ENCODE results near the gene TSHZ2. TPM values are rescaled to one million over a fixed set of nuclear protein-coding genes. Genes with fewer than 3 reads are reported as not detected.
"Not testable (repeated sequence)": the region's sequence is repeated elsewhere in the genome, so short reads cannot be mapped to it uniquely, and the experiment has no call there.

TSHZ2 gene
- polyA plus RNA-seq, 5 donors, result 9.5 to 15.8 (median 15.1) TPM

DNA sequence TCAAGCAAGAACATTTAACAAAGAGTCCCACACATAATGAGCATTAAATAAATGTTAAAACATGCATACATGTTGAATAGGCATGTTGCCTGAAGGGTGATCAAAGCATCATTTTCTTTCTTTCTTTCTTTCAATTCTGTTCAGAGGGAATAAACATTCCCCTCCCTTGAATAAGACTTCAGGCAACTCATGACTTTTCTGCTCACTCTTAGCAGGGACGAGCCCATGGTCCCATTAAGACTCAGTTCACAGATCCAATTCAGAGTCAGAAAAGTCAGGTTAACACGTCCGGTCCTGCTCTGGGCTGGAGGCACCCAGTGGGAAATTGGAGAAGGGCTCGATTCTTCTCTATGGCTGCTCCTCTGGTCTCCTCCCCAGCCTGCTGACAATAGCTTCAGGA, 439.7 kb downstream of the TSHZ2 start:
- no peak for DNase-seq

DNA sequence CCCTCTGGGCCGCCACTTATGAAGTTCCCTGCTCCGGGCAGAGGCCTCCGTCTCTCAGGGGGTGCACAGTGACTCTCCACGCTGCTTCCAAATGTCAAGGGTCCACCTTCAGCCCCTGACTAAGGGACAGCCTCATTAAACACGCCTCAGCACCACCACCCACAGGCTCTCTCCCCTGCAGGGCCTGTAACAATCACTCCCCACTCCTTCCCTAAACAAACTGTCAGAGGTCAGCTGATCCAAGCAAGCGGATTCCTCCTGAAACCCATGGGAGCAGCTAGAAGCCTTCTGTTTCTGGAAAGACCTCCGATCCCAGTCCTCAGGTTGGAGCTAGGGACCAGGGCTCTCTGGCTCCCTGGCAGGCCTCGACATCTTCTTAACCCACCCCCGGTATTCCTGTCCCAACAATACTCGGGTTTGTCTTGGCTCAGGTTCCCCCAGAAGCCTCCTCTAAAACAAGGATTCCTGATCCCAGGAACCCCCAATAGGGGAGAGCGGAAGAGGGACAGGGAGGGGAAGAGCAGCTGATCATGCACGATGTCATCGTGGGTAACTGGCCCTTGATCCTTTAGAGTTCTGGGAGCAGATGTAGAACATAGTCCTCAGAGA, 440.5 kb downstream of the TSHZ2 start:
- DNase-seq, result no peak

DNA sequence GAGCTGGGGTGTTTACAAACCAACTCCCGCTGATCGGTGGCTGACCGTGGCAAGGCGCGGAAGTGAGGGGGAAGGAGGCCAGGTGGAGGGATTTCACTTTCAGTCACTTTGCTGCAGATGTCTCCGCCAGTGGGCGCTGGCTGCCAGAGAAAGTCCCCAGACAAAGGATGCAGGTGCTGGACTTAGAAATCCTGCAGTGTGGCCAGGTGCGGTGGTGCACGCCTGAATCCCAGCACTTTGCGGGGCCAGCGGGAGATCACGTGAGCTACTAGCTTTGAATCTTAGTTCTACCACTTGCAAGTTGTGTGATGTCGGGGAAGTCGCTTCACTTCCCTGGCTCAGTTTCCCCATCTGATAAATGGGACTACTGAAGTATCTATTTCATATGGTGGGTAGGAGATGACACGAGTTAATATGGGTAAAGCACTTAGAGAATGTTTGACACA, 441.1 kb downstream of the TSHZ2 start:
- DNase-seq, result no peak

DNA sequence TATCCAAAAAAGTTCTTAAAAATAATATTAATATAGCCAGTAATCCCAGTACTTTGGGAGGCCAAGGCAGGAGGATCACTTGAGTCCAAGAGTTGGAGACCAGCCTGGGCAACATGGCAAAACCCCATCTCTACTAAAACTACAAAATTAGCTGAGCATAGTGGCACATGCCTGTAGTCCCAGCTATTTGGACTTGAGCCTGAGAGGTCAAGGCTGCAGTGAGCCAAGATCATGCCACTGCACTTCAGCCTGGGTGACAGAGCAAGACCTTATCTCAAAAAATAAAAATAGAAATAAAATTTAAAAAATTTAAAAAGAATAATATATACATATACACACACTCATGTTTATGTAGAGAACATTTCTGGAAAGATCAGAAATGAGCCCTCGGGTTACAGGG, 441.7 kb downstream of the TSHZ2 start:
- DNase-seq, result not testable (repeated sequence)

DNA sequence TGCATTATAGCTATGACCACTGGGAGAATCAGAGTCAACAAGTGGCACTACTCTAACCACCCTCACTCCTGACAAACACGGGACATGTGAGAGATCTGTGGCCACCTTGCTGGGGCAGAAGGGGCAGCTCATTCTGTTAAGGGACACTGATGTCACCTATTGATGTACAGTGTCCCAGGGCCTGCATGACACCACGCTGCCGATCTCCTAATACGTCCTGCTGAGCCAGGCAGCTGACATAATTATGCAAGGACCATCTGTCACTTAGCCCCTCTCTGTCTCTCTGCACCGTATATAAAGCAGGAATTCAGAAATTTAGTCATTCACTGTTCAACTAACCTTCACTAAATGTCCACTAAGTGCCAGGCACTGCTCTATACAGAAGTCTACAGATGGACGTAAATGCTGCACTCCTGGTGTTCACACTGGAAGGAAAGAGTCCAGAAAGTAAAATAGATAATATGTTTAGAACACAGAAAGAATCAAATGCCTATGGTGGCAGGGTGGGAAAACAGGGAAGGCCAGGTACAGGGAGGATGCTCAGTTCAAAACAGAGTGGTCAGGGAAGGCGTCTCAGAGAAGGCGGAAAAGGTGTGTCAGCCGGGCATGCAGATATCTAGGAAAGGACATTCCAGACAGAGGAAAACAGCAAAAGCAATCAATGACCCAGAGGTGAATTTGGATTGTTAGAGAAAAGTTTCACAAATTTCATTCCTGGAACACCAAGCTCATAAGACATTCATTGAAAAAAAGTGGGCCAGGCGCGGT, 447.7 kb downstream of the TSHZ2 start:
- DNase-seq, result no peak

DNA sequence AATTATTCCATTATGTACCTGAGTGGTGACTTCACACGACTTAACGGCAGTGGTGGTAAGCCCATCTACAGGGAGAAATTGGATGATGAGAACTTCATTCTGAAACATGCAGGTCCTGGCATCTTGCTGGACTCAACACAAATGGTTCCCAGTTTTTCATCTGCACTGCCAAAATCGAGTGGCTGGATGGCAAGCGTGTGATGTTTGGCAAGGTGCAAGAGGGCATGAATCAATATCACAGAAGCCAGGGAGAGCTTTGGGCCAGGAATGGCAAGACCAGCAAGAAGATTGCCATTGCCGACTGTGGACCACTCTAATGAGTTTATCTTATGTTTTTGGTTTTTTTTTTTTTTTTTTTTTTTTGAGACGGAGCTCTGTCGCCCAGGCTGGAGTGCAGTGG, 449.2 kb downstream of the TSHZ2 start:
- DNase-seq, result no peak

DNA sequence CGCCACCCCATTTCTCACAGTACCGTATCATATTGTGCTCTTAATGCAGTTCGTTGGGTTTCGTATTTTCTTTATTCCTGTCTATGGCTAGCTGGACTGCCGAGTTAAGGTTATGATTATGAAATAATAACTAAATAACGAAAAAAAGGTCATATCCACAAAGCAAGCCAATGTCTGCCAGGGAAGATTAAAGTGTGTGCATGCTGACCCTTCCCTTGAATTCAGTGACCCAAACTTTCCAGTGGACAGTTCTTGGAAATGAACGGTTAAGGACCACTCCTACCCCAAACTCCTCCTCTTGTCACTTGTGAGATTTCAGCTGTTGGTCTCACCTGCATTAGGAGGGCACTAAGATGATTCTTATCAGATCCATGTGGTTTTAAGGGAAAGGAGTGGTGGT, 449.9 kb downstream of the TSHZ2 start:
- no peak for DNase-seq

DNA sequence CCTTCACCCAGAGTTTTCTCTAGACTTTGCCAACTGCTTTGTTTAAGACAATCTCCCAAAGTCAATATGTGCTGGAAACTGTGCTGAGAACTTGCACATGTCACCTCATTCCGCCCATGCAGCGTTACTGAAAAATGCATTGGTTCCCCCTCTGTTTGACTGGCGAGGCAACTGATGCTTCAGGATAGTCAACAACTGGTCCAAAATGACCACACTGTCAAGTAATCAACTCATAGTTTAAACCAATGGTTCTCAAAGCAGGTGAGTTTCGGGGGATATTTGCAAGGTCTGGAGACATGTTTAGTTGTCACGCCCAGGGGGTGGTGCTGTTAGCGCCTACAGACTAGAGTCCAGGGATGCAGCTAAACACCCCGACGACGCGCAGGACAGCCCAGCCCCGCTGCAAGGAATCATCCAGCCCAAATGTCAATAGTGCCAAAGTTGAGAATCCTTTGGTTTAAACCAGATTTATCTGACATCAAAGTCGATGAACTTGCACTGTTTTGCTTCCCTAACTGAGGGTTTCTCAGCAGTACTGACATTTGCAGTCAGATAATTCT, 451.5 kb downstream of the TSHZ2 start:
- no peak for DNase-seq

DNA sequence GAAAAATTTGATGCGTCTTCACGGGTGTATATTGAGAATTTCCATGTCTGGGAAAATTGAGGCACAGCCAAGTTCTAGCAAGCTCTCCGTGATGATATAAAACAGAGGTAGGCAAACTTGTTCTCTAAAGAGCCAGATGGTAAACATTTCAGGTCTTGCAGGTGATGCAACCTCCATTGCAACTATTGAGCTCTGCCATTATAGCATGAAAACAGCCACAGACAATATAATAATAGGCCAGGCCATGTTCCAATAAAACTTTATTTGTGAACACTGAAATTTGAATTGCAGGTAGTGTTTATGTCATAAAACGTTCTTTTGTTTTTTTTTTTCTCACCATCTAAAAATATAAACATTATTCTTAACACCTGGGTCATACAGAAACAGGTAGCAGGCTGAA, 453.3 kb downstream of the TSHZ2 start:
- DNase-seq, result no peak

DNA sequence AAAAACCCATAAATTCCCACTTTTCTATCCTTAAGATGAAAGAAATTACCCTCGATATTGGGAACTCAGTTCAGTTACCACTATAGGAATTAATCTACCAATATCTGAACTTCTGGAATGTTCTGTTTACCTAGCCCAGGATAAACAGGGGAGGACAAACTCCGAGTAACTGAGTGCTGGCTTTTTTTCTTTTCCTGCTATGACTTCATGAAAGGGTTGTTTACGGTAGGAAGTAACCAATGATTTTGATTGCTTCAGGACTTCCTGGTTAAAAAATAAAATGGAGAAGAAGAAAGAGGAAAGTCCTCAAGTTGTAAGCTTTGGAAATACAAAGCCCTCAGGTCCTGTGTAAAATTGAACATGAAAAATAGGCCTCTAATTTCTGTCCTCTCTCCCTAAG, 453.8 kb downstream of the TSHZ2 start:
- no peak for DNase-seq

DNA sequence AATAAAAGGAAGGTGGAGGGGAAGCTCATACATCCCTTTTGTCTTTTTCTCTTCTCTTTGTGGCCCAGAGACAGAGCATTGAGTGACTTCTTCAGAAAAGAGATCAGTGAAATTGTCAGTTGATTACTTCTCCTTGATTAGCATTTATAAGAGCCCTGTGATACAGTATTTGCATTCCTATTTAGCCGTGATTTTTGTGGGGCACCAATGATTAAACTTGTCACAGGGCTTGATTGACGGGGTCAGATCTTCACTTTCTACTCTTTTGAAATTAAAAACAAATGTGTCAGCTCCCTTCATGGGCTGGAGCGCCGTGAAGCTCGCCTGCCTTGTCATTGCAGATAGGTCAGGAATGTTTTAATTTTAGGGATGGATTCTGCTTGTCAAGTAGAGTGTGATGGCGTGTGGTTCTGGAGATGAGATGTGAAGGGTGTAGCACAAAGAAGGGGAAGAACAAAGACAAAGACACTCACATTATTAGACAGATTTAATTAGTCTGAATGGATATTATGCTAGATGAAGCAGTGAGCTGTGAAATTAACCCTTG, 454.7 kb downstream of the TSHZ2 start:
- no peak for DNase-seq

DNA sequence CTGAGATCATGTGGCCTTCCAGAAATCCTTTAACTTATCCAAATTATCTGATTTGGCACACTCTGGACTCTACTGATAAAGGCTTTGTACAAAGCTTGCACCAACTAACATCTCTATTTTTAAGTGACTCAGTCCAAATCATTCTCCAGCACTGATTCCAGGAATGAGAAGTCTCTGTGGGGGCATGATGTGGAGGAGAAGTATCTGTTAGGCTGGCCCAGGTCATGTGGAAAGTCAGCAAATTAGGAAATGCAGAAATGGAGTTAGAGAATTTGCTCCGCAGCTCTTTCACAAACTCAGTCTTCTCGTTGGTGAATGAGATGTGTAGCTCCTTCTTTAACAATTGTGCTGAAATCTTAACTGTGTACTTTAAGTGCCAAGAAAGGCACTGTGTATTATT, 455.8 kb downstream of the TSHZ2 start:
- no peak for DNase-seq

DNA sequence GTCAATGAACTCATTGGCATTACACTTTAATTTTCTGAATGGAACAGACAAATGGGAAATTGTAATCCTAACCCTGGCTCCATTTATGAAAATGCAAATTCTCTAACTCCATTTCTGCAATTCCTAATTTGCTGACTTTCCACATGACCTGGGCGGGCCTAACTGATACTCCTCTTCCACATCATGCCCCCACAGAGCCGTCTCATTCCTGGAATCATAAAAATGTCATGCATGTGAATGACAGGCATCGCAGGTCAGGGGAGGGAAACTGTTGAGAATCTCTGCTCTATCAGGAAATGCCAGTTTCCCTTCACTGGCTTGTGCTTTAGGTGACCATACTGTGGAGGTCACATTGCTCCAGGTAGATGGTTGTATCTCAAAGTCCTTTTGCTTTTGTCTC, 456.4 kb downstream of the TSHZ2 start:
- DNase-seq, result no peak

DNA sequence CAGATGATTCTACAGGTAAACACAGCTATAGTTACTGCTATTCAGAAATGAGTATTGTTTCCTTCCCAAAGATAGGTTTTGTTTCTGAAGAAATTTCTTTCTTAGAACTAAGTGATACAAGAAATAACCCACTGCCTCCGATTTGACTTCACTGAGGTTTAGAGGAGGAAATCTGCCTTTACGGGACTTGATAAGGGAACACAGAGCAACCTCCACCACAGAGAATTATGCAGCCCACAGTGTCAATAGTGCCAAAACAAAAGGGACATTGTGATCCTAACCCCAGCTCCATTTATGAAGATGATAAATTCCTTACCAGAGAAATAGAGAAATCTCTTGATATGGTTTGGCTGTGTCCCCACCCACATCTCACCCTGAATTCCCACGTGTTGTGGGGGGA, 456.8 kb downstream of the TSHZ2 start:
- DNase-seq, result no peak

DNA sequence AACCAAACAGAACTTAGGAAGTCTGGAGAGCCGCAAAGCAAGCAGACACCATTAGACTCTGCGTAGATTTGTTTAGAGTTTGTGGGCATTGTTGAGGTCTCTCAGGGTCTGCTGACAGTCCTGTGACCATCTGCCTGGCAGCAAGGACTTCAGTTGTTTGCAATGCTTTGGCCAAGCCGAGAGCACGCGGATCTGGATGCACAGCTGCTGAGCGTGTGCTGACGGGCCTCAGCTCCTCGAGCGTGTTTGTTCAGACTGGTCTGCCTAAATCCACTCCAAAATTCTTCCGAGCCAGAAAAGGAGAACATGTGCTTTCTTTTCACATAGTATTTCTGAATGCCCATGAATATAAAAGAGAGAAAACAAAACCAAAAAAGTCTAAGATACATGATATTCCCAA, 462.5 kb downstream of the TSHZ2 start:
- DNase-seq, result no peak

DNA sequence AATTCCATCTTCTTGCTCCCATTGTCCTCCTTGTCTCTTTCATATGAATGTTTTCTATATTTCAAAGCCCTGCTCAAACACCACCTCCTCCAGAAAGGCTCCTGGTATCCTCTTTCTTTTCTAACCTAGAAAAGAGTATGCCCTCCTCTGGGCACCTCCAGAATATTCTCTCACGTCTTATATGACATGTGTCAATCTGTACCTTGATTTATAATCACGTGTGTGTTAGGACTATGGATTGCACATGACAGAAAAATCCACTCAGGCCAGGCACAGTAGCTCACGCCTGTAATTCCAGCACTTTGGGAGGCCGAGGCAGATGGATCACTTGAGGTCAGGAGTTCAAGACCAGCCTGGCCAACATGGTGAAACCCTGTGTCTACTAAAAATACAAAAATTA, 464.8 kb downstream of the TSHZ2 start:
- DNase-seq, result not testable (repeated sequence)

DNA sequence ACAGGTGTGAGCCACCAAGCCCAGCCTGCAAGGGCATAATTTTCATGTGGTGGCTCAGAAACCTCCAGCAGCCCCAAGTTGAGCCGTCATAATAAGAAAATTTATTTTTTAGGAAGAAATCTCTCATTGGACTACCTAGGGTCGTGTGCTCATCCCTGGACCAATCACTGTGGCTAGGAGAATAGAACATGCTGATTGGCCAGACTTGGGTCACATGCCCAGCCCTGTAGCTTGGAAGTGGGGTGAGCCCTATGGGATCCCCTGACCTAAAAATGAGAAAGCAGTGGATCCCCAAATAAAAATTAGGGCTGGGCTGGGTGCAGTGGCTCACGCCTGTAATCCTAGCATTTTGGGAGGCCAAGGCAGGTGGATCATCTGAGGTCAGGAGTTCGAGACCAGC, 466.2 kb downstream of the TSHZ2 start:
- no peak for DNase-seq

DNA sequence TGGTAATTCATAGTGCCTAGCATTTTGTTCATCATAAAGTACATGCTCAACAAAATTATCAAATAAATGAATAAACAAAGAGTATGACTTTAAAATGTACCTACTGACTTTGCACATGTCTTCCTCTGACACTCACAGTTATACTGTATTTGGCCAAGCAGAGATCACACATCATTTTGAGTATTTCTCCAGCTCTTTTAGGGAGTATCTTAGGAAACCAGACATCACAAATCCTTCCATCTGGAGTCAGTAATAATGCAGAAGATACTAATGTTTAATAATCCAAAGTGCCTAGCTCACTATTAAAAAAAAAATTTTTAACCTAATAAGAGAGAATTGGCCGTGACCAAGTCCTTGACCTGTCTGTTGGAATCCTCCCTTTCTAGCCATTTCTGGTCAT, 466.9 kb downstream of the TSHZ2 start:
- DNase-seq, result no peak

DNA sequence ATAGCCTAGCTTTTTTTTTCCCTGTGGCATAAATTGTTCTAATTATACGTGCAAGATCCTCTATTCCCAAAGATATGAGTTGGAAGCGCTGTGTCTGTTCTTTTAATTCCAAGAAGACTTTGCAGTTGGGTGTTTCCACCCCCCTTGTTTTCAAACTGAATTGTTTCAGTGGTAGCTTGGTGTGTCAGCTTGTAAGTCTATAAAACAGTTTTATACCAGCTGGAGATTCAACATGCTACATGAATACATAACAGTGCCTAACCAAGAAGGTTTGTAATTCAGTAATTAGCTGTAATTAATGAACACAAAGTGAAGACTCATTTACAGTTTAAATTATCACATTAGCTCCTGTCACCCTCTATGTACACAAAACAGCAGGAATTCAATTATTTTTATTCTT, 467.5 kb downstream of the TSHZ2 start:
- DNase-seq, result peak in 1 of 2 donors; percentile 5

DNA sequence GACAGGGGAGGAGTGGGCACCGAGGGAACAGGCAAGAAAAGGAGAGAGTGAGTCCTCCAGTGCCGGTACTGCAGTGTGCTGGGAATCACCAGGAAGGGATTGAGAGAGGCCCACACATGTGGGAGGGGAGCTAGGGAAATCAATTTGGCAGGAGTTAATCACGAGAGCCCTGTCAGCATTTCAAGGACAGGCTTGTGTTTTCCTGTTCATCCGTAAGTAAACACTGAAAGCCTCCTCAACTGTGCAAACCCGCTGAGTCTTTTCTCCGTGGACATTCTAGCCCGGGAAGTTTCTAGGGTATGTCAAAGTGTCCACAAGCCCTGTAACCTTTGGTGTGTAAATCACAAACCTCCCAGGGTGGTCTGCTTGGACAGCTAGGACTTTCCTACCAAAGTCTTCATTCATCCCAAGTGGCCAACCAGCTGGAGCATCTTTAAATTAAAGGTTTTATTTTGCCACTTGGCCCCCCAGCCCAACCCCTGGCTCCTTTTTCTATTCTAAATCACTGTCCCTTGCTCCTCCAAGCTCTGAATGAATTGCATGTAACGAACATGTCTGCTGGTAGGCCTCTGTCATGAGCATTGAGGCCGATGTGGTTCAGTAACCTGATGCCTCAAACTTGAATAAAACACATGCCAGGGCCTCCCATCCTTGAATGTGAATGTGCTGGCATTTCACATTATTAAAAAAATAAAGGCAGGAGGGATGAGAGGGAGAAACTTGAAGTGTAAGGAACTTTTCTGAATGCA, 472.4 kb downstream of the TSHZ2 start:
- DNase-seq, result peak in 1 of 2 donors; percentile 10

DNA sequence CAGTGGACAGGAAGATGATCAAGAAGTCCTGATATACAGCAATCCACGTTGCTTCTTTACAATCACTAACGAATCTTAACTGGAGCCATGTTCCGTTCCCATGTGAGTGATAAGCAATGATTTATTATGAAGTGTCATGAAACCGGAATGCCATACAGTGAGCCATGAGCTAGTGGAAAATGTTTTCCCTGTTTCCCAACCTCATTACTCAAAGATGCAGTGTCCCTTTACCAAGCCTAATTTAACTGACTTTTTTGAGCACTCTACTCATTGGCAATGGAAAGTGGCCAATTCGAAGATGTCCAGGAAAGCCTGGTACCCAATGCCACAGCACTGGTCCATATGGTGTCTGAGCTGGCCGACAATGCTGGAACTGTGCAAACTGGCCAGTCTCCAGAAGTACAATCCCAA, 473.2 kb downstream of the TSHZ2 start:
- peak; percentile 27 to 39 for DNase-seq

DNA sequence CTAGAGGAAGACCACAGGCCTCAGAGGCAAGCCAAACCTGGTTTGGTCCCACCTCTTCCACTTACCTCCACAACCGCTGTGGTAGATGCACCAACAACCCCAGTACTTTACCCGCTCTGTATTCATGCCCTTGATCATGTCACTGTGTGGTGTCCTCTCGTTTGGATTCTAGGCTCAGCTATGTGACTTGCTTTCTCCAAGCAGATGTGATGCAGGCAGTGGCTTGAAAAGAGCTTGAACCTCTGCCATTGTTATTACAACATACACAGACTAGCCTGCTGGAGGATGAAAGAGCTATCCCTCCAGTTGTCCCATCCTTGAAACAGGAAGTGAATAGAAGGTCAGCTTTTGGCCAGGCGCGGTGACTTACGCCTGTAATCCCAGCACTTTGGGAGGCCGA, 473.8 kb downstream of the TSHZ2 start:
- peak in 1 of 2 donors; percentile 21 for DNase-seq
